Neural crest cell (in vitro differentiated cells): ENCODE measurements around the gene MYCBPAP. TPM values are rescaled to one million over a fixed set of nuclear protein-coding genes. Genes with fewer than 3 reads are reported as not detected.

ENCODE experiments used
- DNase-seq: peaks from one replicate; pipeline ENCODE4 v3.0.0; 2021; ENCODE audit warnings: low read depth, mixed read lengths, low spot score
- H3K27ac Mint-ChIP-seq: one replicate; pipeline ENCODE4 v1.8.0; 2021; ENCODE audit warnings: mild to moderate bottlenecking, mixed read lengths; ENCODE audit not compliant: unreplicated experiment
- H3K27me3 Mint-ChIP-seq: 2 replicates; pipeline ENCODE4 v1.8.0; 2021; ENCODE audit warnings: low read depth, mild to moderate bottlenecking, mixed read lengths
- H3K36me3 Mint-ChIP-seq: 2 replicates; pipeline ENCODE4 v1.8.0; 2021; ENCODE audit warnings: low read depth, mild to moderate bottlenecking, mixed read lengths
- H3K4me1 Mint-ChIP-seq: 2 replicates; pipeline ENCODE4 v1.8.0; 2021; ENCODE audit warnings: mixed read lengths
- H3K4me3 Mint-ChIP-seq: one replicate; pipeline ENCODE4 v1.8.0; 2021; ENCODE audit warnings: mild to moderate bottlenecking, mixed read lengths
- H3K9me3 Mint-ChIP-seq: 2 replicates; pipeline ENCODE4 v1.8.0; 2021; ENCODE audit warnings: mixed read lengths
- CTCF ChIP-seq: fragments of 200-600 bp; sonication (generic); conservative IDR thresholded peaks from 2 replicates; pipeline ENCODE4 v1.5.0; 2021; ENCODE audit warnings: antibody characterized with exemption, mild to moderate bottlenecking
- total RNA-seq: library from RNA; stranded (reverse); gene quantifications from 2 replicates; pipeline ENCODE4 v1.2.1, GENCODE V29; 2021

The MYCBPAP gene
- total RNA-seq, 1 donor from 2014 or later: 1.2 TPM

GRCh38 chr17:50566886-50567285 is 58.6 kb downstream of the MYCBPAP start:
- DNase-seq: no peak
- Mint-ChIP-seq H3K9me3 (no peaks in the 10 kb centered on the region), H3K27me3 (peaks cover 62% of the 10 kb centered on the region), H3K27ac (no peak overlapping the region), H3K36me3 (no peaks in the 10 kb centered on the region), H3K4me3 (peak overlapping the region; percentile 11), H3K4me1 (peaks cover 43% of the 10 kb centered on the region)
- TF ChIP-seq CTCF: no peak

GRCh38 chr17:50568659-50569058 is 60.4 kb downstream of the MYCBPAP start:
- peaks cover 44% of the 10 kb centered on the region for H3K27me3 Mint-ChIP-seq
- H3K36me3 Mint-ChIP-seq: no peaks in the 10 kb centered on the region
- H3K4me1 Mint-ChIP-seq: peaks cover 38% of the 10 kb centered on the region
- H3K4me3 Mint-ChIP-seq: no peak overlapping the region
- DNase-seq: no peak
- H3K9me3 Mint-ChIP-seq: no peaks in the 10 kb centered on the region
- no peak overlapping the region for H3K27ac Mint-ChIP-seq
- no peak for TF ChIP-seq CTCF

- TF ChIP-seq CTCF: no peak
- H3K27ac Mint-ChIP-seq: no peak overlapping the region
- no peak overlapping the region for H3K4me3 Mint-ChIP-seq
- H3K27me3 Mint-ChIP-seq: peaks cover 35% of the 10 kb centered on the region
- H3K9me3 Mint-ChIP-seq: no peaks in the 10 kb centered on the region
- H3K36me3 Mint-ChIP-seq: no peaks in the 10 kb centered on the region
- H3K4me1 Mint-ChIP-seq: peaks cover 34% of the 10 kb centered on the region
- DNase-seq: no peak
These were observed 61.4 kb downstream of the MYCBPAP start for GRCh38 chr17:50569592-50569991.

GRCh38 chr17:50570032-50570431 is 61.8 kb downstream of the MYCBPAP start:
- H3K27me3 Mint-ChIP-seq: peaks cover 30% of the 10 kb centered on the region
- DNase-seq: no peak
- H3K4me1 Mint-ChIP-seq: peaks cover 32% of the 10 kb centered on the region
- peak overlapping the region; percentile 24 for H3K4me3 Mint-ChIP-seq
- H3K27ac Mint-ChIP-seq: no peak overlapping the region
- H3K36me3 Mint-ChIP-seq: no peaks in the 10 kb centered on the region
- TF ChIP-seq CTCF: no peak
- no peaks in the 10 kb centered on the region for H3K9me3 Mint-ChIP-seq

GRCh38 chr17:50570528-50570927 is 62.3 kb downstream of the MYCBPAP start:
- H3K27me3 Mint-ChIP-seq: peaks cover 26% of the 10 kb centered on the region
- DNase-seq: no peak
- H3K9me3 Mint-ChIP-seq: no peaks in the 10 kb centered on the region
- no peaks in the 10 kb centered on the region for H3K36me3 Mint-ChIP-seq
- TF ChIP-seq CTCF: no peak
- H3K4me1 Mint-ChIP-seq: peaks cover 30% of the 10 kb centered on the region
- H3K4me3 Mint-ChIP-seq: no peak overlapping the region
- H3K27ac Mint-ChIP-seq: no peak overlapping the region

GRCh38 chr17:50571681-50572080 is 63.4 kb downstream of the MYCBPAP start:
- peaks cover 14% of the 10 kb centered on the region for H3K27me3 Mint-ChIP-seq
- H3K36me3 Mint-ChIP-seq: no peaks in the 10 kb centered on the region
- H3K4me1 Mint-ChIP-seq: peaks cover 18% of the 10 kb centered on the region
- H3K27ac Mint-ChIP-seq: no peak overlapping the region
- no peak for TF ChIP-seq CTCF
- H3K4me3 Mint-ChIP-seq: no peak overlapping the region
- DNase-seq: no peak
- H3K9me3 Mint-ChIP-seq: no peaks in the 10 kb centered on the region
